Measurements from ENCODE around the gene SLU7.

DNA sequence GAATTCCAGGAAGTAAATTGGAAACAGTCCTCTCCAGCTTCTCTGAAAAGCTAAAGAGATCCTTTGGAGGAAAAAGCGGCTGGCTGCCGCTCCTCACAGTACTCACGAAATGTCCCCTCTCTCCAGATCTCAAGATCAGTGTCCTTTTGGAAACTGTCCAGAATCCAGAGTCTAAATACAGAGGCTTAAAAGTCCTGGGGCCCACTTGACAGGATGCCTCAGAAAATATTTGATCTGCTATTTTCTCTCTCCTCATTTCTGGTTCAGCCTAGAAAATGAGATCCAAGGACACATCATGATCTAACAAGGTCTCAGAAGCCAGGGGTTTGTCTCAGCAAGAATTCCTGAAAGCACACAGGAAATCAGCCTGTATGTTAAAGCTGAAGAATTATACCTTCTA, 55.7 kb downstream of the SLU7 start:
- no peak for TF ChIP-seq CREB1 (IDR thresholded peaks at IDR 0.05)
- no peak for TF ChIP-seq CREB1 (CRISPR knock-in tag; IDR thresholded peaks at IDR 0.05)
- no peak for TF ChIP-seq ZBTB26 (CRISPR knock-in tag; IDR thresholded peaks at IDR 0.05)
- TF ChIP-seq ZKSCAN1 (IDR thresholded peaks at IDR 0.05; ENCODE audit: low read depth, low read length), result no peak
- TF ChIP-seq POLR2AphosphoS5 (IDR thresholded peaks at IDR 0.05; ENCODE audit: control insufficient read depth, insufficient read depth, low read depth, low read length), result no peak
- TF ChIP-seq TEAD4 (IDR thresholded peaks at IDR 0.05; ENCODE audit: low read length), result no peak
- no peak for TF ChIP-seq TEAD4 (CRISPR knock-in tag; IDR thresholded peaks at IDR 0.05; ENCODE audit: borderline replicate concordance)
- TF ChIP-seq ZNF384 (IDR thresholded peaks at IDR 0.05; ENCODE audit: low read depth, low read length), result no peak
- no peak for TF ChIP-seq MAX (CRISPR knock-in tag; IDR thresholded peaks at IDR 0.05)
- no peak for TF ChIP-seq CTCF (IDR thresholded peaks at IDR 0.05 in 2 of 3, conservative IDR thresholded peaks at IDR 0.05 in 1 of 3; ENCODE audit: insufficient read depth in 2 of 3, low read depth in 1 of 3, low read length in 3 of 3)
- no peak for TF ChIP-seq USF2 (CRISPR knock-in tag; IDR thresholded peaks at IDR 0.05)
- TF ChIP-seq RERE (CRISPR knock-in tag; IDR thresholded peaks at IDR 0.05; ENCODE audit: borderline replicate concordance), result no peak
- TF ChIP-seq MXI1 (IDR thresholded peaks at IDR 0.05; ENCODE audit: low read depth, low read length), result no peak
